HCT116 (cell line): Measurements from ENCODE around the gene CHRND. TPM values are rescaled to one million over a fixed set of nuclear protein-coding genes. Genes with fewer than 3 reads are reported as not detected.

Source experiments
- ATAC-seq: fragments of 200-7000 bp; cut with Tn5 transposase; 2 replicates; pipeline ENCODE4 v1.9.1; 2020; ENCODE audit warnings: mild to moderate bottlenecking, moderate library complexity
- BruUV-seq: library from RNA; stranded (reverse); fragments of 400-500 nt; replicated peaks from 2 replicates; lab custom pipeline; 2021; lab: Mats Ljungman, UMichigan
- CTCF ChIA-PET: fragments of 300-600 bp; sonication (Branson Sonifier 250); formaldehyde crosslinking; loops from one replicate; lab custom pipeline; 2021; ENCODE audit warnings: antibody characterized with exemption; lab: Charles Lee
- POLR2A ChIA-PET: fragments of 300-600, 350-600 bp; sonication (Branson Sonifier 250); formaldehyde crosslinking; loops from one replicate; lab custom pipeline; 2021; ENCODE audit warnings: antibody characterized with exemption; lab: Charles Lee
- RAD21 ChIA-PET, 2 experiments: fragments of 300-600 bp; sonication (Branson Sonifier 250); formaldehyde crosslinking; loops; one replicate each; lab custom pipeline; 2023; ENCODE audit warnings: low total read pairs in 2 of 2; ENCODE audit not compliant: uncharacterized antibody in 2 of 2, unreplicated experiment in 2 of 2, low non-redundant PET in 1 of 2; lab: Charles Lee
- DNase-seq: peaks from one replicate; pipeline ENCODE4 v3.0.0-alpha.2; 2010; ENCODE audit warnings: low read depth, low spot score
- H2AFZ ChIP-seq: fragments of 200-600 bp; shearing (Covaris generic), sonication (generic); 2 replicates; pipeline ENCODE4 v1.6.1; 2017; ENCODE audit warnings: low read depth, mixed run types, mixed read lengths, antibody characterized with exemption, low read length; ENCODE audit not compliant: poor library complexity, severe bottlenecking
- H3K27ac ChIP-seq: 2 replicates; pipeline ENCODE4 v1.5.1; 2012; ENCODE audit warnings: low read depth, low read length
- H3K27me3 ChIP-seq: fragments of 200-600 bp; sonication (generic); 2 replicates; pipeline ENCODE4 v1.6.1; 2016; ENCODE audit warnings: mixed run types, low read length, mixed read lengths; ENCODE audit not compliant: insufficient read depth
- H3K36me3 ChIP-seq, 2 experiments: fragments of 200-500 bp in 1 of 2; fragments of 200-600 bp in 1 of 2; sonication (Bioruptor generic) in 1 of 2; sonication (generic) in 1 of 2; 2 replicates each; pipeline versions ENCODE4 v1.5.1 to v1.6.1; 2014 to 2016; ENCODE audit warnings: low read length in 2 of 2, inconsistent platforms in 1 of 2, mixed read lengths in 1 of 2, mixed run types in 1 of 2; ENCODE audit not compliant: insufficient read depth in 2 of 2, control insufficient read depth in 1 of 2
- H3K4me1 ChIP-seq, 2 experiments: fragments of 200-600 bp in 1 of 2; sonication (generic) in 1 of 2; 2 replicates each; pipeline versions ENCODE4 v1.5.1 to v1.6.1; 2012 to 2017; ENCODE audit warnings: low read length in 2 of 2, inconsistent platforms in 1 of 2, mild to moderate bottlenecking in 1 of 2, mixed read lengths in 1 of 2, mixed run types in 1 of 2, moderate library complexity in 1 of 2; ENCODE audit not compliant: insufficient read depth in 2 of 2, control insufficient read depth in 1 of 2
- H3K4me2 ChIP-seq: fragments of 200-600 bp; sonication (generic); 2 replicates; pipeline ENCODE4 v1.6.1; 2017; ENCODE audit warnings: mixed run types, low read length, mixed read lengths
- H3K4me3 ChIP-seq, 2 experiments: fragments of 200-600 bp in 1 of 2; sonication (generic) in 1 of 2; replicated peaks in 1 of 2; 2 replicates each; pipeline ENCODE4 v1.5.1; 2011 to 2016; ENCODE audit warnings: low read length in 2 of 2, control low read depth in 1 of 2, low read depth in 1 of 2, mild to moderate bottlenecking in 1 of 2, mixed read lengths in 1 of 2, mixed run types in 1 of 2
- H3K79me2 ChIP-seq: fragments of 200-600 bp; sonication (generic); 2 replicates; pipeline ENCODE4 v1.6.1; 2017; ENCODE audit warnings: mild to moderate bottlenecking, mixed run types, low read length, moderate library complexity, mixed read lengths; ENCODE audit not compliant: insufficient read depth
- H3K9ac ChIP-seq: fragments of 200-600 bp; sonication (generic); 2 replicates; pipeline ENCODE4 v1.6.1; 2016; ENCODE audit warnings: low read length, mixed read lengths
- H3K9me2 ChIP-seq: fragments of 200-600 bp; sonication (generic), shearing (Covaris generic); 2 replicates; pipeline ENCODE4 v1.6.1; 2017; ENCODE audit warnings: mixed run types, mild to moderate bottlenecking, moderate library complexity; ENCODE audit not compliant: insufficient read depth
- H3K9me3 ChIP-seq, 2 experiments: fragments of 200-500 bp in 1 of 2; fragments of 200-600 bp in 1 of 2; sonication (Bioruptor generic) in 1 of 2; sonication (generic) in 1 of 2; 2 replicates each; pipeline ENCODE4 v1.6.1; 2014 to 2017; ENCODE audit warnings: low read length in 2 of 2, mixed read lengths in 2 of 2, inconsistent platforms in 1 of 2, low read depth in 1 of 2, mild to moderate bottlenecking in 1 of 2, mixed run types in 1 of 2, moderate library complexity in 1 of 2; ENCODE audit not compliant: control insufficient read depth in 1 of 2, insufficient read depth in 1 of 2
- H4K20me1 ChIP-seq: fragments of 200-600 bp; sonication (generic), shearing (Covaris generic); 2 replicates; pipeline ENCODE4 v1.6.1; 2017; ENCODE audit warnings: mixed run types, mild to moderate bottlenecking, moderate library complexity; ENCODE audit not compliant: insufficient read depth
- CEBPB ChIP-seq: IDR thresholded peaks from 2 replicates; pipeline ENCODE4 v1.6.1; 2012; ENCODE audit warnings: low read depth
- EGR1 ChIP-seq: IDR thresholded peaks from 2 replicates; pipeline ENCODE4 v1.6.1; 2012; ENCODE audit warnings: low read depth
- EZH2 ChIP-seq: fragments of 200-600 bp; sonication (generic); IDR thresholded peaks from 2 replicates; pipeline ENCODE4 v1.6.1; 2017; ENCODE audit warnings: antibody characterized with exemption, mixed run types
- FOSL1 ChIP-seq: IDR thresholded peaks from 2 replicates; pipeline ENCODE4 v1.6.1; 2012; ENCODE audit warnings: low read depth
- JUND ChIP-seq: IDR thresholded peaks from 2 replicates; pipeline ENCODE4 v1.6.1; 2012
- POLR2AphosphoS5 ChIP-seq: IDR thresholded peaks from 2 replicates; pipeline ENCODE4 v1.6.1; 2011; ENCODE audit warnings: mild to moderate bottlenecking, low read depth, low read length, moderate library complexity
- RAD21 ChIP-seq: IDR thresholded peaks from 2 replicates; pipeline ENCODE4 v1.6.1; 2012; ENCODE audit warnings: low read depth, mild to moderate bottlenecking
- SRF ChIP-seq: IDR thresholded peaks from 2 replicates; pipeline ENCODE4 v1.6.1; 2012; ENCODE audit warnings: low read depth
- TCF7L2 ChIP-seq: IDR thresholded peaks from 2 replicates; pipeline ENCODE4 v1.7.0; 2011; ENCODE audit warnings: borderline replicate concordance, inconsistent platforms; ENCODE audit not compliant: insufficient read depth, insufficient read length; ENCODE audit errors: extremely low read depth
- YY1 ChIP-seq: IDR thresholded peaks from 2 replicates; pipeline ENCODE4 v1.6.1; 2011; ENCODE audit warnings: low read length, low read depth, moderate library complexity, mild to moderate bottlenecking; ENCODE audit not compliant: insufficient replicate concordance; ENCODE audit errors: extremely low read depth
- ZFX ChIP-seq: fragments of 450-650 bp; IDR thresholded peaks from 2 replicates; pipeline ENCODE4 v1.6.1; 2017
- intact Hi-C: fragments of 100-400 bp; cut with micrococcal nuclease; formaldehyde crosslinking; loops from 2 replicates; pipeline ENCODE4 v1.10.0; 2022
- total RNA-seq: library from RNA; stranded (reverse); gene quantifications from one replicate; pipeline ENCODE4 v1.2.1, GENCODE V29; 2021; ENCODE audit not compliant: unreplicated experiment
- TF ChIP-seq, protein P1 (sequence below), 3 experiments: fragments of 200-600 bp in 1 of 3; sonication (generic) in 1 of 3; IDR thresholded peaks in 2 of 3; conservative IDR thresholded peaks in 1 of 3; 2 replicates each; pipeline ENCODE4 v1.5.1; 2012 to 2017; ENCODE audit warnings: low read depth in 2 of 3, low read length in 2 of 3, antibody characterized with exemption in 1 of 3, borderline replicate concordance in 1 of 3, control low read depth in 1 of 3, mild to moderate bottlenecking in 1 of 3, mixed read lengths in 1 of 3, mixed run types in 1 of 3, moderate library complexity in 1 of 3; ENCODE audit not compliant: insufficient read depth in 1 of 3
- TF ChIP-seq, protein P2 (sequence below): IDR thresholded peaks from 2 replicates; pipeline ENCODE4 v1.6.1; 2012
- TF ChIP-seq, protein P3 (sequence below): IDR thresholded peaks from 2 replicates; pipeline ENCODE4 v1.6.1; 2011; ENCODE audit warnings: mild to moderate bottlenecking, low read length, moderate library complexity; ENCODE audit not compliant: insufficient replicate concordance; ENCODE audit errors: extremely low read depth
- TF ChIP-seq, protein P4 (sequence below): IDR thresholded peaks from 2 replicates; pipeline ENCODE4 v1.6.1; 2012; ENCODE audit warnings: low read depth
- TF ChIP-seq, protein P5 (sequence below): IDR thresholded peaks from 2 replicates; pipeline ENCODE4 v1.6.1; 2012

The CHRND gene
- total RNA-seq, 1 experiment from 2014 or later = not detected

DNA sequence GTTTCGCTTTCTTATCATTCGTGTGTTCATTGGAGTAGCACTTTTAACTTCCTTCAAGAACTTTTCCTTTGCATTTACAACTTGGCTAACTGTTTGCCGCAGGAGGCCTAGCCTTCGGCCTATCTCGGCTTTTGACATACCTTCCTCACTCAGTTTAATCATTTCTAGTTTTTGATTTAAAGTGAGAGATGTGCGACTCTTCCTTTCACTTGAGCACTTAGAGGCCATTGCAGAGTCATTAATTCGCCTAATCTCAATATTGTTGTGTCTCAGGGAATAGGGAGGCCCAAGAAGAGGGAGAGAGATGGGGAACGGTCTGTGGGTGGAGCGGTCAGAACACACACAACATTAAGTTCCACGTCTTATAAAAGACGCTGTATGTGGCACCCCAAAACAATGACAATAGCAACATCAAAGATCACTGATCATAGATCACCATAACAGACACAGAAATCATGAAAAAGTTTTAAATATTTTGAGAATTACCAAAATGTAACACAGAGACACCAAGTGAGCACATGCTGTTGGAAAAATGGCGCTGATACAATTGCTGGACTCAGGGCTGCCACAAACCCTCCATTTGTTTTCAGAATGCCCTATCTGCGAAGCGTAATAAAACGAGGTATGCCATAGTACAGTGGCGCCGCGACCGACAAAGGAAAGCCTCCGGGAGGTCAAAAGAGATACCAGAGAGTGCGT is 23.8 kb downstream of the CHRND start:
- peak overlapping the region; percentile 93 for H3K4me2 ChIP-seq
- CTCF ChIA-PET = interaction anchor here (1.0 kb wide), 1 partner anchor 56 kb away, joined by 3 read pairs; no protein-coding TSS in a partner anchor
- H2AFZ ChIP-seq = peak overlapping the region; percentile 73
- intact Hi-C loops = no loop called here
- H4K20me1 ChIP-seq = no peaks in the 10 kb centered on the region
- DNase-seq = no peak
- ATAC-seq = no peak
- RAD21 ChIA-PET = no interaction called here
- peak overlapping the region; percentile 98 for H3K9ac ChIP-seq
- POLR2A ChIA-PET = interaction anchor here (0.9 to 1.4 kb wide), 4 partner anchors 13 to 44 kb away, joined by 3 to 6 read pairs (median 4); no protein-coding TSS in a partner anchor
- H3K4me1 ChIP-seq = peaks cover 5 to 15% of the 10 kb centered on the region in 2 experiments; a peak in 3 of 4 replicates
- peak overlapping the region; percentile 76 to 95 for H3K4me3 ChIP-seq
- H3K9me3 ChIP-seq = no peaks in the 10 kb centered on the region; a peak in 1 of 4 replicates
- peaks cover 72% of the 10 kb centered on the region for H3K79me2 ChIP-seq
- H3K36me3 ChIP-seq = peaks cover 2 to 21% of the 10 kb centered on the region in 2 experiments; a peak in 2 of 4 replicates
- TF ChIP-seq, protein P1, sequence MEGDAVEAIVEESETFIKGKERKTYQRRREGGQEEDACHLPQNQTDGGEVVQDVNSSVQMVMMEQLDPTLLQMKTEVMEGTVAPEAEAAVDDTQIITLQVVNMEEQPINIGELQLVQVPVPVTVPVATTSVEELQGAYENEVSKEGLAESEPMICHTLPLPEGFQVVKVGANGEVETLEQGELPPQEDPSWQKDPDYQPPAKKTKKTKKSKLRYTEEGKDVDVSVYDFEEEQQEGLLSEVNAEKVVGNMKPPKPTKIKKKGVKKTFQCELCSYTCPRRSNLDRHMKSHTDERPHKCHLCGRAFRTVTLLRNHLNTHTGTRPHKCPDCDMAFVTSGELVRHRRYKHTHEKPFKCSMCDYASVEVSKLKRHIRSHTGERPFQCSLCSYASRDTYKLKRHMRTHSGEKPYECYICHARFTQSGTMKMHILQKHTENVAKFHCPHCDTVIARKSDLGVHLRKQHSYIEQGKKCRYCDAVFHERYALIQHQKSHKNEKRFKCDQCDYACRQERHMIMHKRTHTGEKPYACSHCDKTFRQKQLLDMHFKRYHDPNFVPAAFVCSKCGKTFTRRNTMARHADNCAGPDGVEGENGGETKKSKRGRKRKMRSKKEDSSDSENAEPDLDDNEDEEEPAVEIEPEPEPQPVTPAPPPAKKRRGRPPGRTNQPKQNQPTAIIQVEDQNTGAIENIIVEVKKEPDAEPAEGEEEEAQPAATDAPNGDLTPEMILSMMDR (IDR thresholded peaks at IDR 0.05 in 2 of 3, conservative IDR thresholded peaks at IDR 0.05 in 1 of 3; ENCODE audit: borderline replicate concordance in 1 of 3, insufficient read depth in 1 of 3, low read depth in 2 of 3, low read length in 2 of 3) = no peak
- TF ChIP-seq EZH2 (no peak), JUND (no peak), YY1 (no peak), POLR2AphosphoS5 (no peak), RAD21 (no peak), FOSL1 (no peak), ZFX (no peak), TCF7L2 (no peak), CEBPB (no peak), SRF (no peak), EGR1 (no peak)
- TF ChIP-seq, protein P2, sequence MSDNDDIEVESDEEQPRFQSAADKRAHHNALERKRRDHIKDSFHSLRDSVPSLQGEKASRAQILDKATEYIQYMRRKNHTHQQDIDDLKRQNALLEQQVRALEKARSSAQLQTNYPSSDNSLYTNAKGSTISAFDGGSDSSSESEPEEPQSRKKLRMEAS = no peak
- TF ChIP-seq, protein P3, sequence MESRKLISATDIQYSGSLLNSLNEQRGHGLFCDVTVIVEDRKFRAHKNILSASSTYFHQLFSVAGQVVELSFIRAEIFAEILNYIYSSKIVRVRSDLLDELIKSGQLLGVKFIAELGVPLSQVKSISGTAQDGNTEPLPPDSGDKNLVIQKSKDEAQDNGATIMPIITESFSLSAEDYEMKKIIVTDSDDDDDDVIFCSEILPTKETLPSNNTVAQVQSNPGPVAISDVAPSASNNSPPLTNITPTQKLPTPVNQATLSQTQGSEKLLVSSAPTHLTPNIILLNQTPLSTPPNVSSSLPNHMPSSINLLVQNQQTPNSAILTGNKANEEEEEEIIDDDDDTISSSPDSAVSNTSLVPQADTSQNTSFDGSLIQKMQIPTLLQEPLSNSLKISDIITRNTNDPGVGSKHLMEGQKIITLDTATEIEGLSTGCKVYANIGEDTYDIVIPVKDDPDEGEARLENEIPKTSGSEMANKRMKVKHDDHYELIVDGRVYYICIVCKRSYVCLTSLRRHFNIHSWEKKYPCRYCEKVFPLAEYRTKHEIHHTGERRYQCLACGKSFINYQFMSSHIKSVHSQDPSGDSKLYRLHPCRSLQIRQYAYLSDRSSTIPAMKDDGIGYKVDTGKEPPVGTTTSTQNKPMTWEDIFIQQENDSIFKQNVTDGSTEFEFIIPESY = no peak
- TF ChIP-seq, protein P4, sequence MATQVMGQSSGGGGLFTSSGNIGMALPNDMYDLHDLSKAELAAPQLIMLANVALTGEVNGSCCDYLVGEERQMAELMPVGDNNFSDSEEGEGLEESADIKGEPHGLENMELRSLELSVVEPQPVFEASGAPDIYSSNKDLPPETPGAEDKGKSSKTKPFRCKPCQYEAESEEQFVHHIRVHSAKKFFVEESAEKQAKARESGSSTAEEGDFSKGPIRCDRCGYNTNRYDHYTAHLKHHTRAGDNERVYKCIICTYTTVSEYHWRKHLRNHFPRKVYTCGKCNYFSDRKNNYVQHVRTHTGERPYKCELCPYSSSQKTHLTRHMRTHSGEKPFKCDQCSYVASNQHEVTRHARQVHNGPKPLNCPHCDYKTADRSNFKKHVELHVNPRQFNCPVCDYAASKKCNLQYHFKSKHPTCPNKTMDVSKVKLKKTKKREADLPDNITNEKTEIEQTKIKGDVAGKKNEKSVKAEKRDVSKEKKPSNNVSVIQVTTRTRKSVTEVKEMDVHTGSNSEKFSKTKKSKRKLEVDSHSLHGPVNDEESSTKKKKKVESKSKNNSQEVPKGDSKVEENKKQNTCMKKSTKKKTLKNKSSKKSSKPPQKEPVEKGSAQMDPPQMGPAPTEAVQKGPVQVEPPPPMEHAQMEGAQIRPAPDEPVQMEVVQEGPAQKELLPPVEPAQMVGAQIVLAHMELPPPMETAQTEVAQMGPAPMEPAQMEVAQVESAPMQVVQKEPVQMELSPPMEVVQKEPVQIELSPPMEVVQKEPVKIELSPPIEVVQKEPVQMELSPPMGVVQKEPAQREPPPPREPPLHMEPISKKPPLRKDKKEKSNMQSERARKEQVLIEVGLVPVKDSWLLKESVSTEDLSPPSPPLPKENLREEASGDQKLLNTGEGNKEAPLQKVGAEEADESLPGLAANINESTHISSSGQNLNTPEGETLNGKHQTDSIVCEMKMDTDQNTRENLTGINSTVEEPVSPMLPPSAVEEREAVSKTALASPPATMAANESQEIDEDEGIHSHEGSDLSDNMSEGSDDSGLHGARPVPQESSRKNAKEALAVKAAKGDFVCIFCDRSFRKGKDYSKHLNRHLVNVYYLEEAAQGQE = no peak
- TF ChIP-seq, protein P5, sequence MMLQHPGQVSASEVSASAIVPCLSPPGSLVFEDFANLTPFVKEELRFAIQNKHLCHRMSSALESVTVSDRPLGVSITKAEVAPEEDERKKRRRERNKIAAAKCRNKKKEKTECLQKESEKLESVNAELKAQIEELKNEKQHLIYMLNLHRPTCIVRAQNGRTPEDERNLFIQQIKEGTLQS = no peak
- no peaks in the 10 kb centered on the region for H3K9me2 ChIP-seq
- H3K27me3 ChIP-seq = no peaks in the 10 kb centered on the region
- BruUV-seq = TSS peak; percentile 59
- peak overlapping the region; percentile 86 for H3K27ac ChIP-seq
